ENCODE results near the gene RPUSD1. TPM values are rescaled to one million over a fixed set of nuclear protein-coding genes. Genes with fewer than 3 reads are reported as not detected.

Gene RPUSD1
- total and polyA plus RNA-seq, 4 donors, result 8.2 to 25.6 (median 23.5) TPM

- Histone ChIP-seq H3K27ac (ENCODE audit: low read depth in 1 of 2, low read length in 1 of 2) (no peak overlapping the region), H3K27me3 (ENCODE audit: control insufficient read depth in 3 of 3, insufficient read depth in 3 of 3, low read length in 2 of 3) (peaks cover 0 to 5% (median 0%) of the 10 kb centered on the region in 3 donors), H3K4me1 (ENCODE audit: control insufficient read depth in 5 of 5, insufficient read depth in 5 of 5, low read length in 5 of 5) (peaks cover 0 to 5% (median 0%) of the 10 kb centered on the region in 5 donors), H3K36me3 (ENCODE audit: control insufficient read depth in 4 of 4, insufficient read depth in 4 of 4, low read length in 4 of 4) (no peaks in the 10 kb centered on the region), H3K9me3 (ENCODE audit: control insufficient read depth in 4 of 4, insufficient read depth in 3 of 4, low read length in 3 of 4) (peaks cover 0 to 2% (median 0%) of the 10 kb centered on the region in 4 donors), H3K9ac (ENCODE audit: insufficient read depth in 1 of 2, low read length in 2 of 2) (no peak overlapping the region), H3K4me3 (no peak overlapping the region)
- ATAC-seq (ENCODE audit: insufficient read depth, low FRiP score) (no peak), DNase-seq (no peak)
- 73 to 88% methylated on average over 13 of the region's 13 CpGs for WGBS, 2 donors
- TF ChIP-seq, protein P1, sequence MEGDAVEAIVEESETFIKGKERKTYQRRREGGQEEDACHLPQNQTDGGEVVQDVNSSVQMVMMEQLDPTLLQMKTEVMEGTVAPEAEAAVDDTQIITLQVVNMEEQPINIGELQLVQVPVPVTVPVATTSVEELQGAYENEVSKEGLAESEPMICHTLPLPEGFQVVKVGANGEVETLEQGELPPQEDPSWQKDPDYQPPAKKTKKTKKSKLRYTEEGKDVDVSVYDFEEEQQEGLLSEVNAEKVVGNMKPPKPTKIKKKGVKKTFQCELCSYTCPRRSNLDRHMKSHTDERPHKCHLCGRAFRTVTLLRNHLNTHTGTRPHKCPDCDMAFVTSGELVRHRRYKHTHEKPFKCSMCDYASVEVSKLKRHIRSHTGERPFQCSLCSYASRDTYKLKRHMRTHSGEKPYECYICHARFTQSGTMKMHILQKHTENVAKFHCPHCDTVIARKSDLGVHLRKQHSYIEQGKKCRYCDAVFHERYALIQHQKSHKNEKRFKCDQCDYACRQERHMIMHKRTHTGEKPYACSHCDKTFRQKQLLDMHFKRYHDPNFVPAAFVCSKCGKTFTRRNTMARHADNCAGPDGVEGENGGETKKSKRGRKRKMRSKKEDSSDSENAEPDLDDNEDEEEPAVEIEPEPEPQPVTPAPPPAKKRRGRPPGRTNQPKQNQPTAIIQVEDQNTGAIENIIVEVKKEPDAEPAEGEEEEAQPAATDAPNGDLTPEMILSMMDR (IDR thresholded peaks at IDR 0.05; ENCODE audit: control extremely low read depth, extremely low read depth), result no peak
Measured at GRCh38 chr16:779561-779960, 8.6 kb downstream of the RPUSD1 start.

- TF ChIP-seq, protein P1 (IDR thresholded peaks at IDR 0.05; ENCODE audit: control extremely low read depth, extremely low read depth), result no peak
- no peak overlapping the region for H3K4me3 ChIP-seq
- peaks cover 0 to 5% (median 0%) of the 10 kb centered on the region in 5 donors for H3K4me1 ChIP-seq (ENCODE audit: control insufficient read depth in 5 of 5, insufficient read depth in 5 of 5, low read length in 5 of 5)
- H3K27ac ChIP-seq (ENCODE audit: low read depth in 1 of 2, low read length in 1 of 2), result no peak overlapping the region
- H3K9ac ChIP-seq (ENCODE audit: insufficient read depth in 1 of 2, low read length in 2 of 2), result no peak overlapping the region
- peaks cover 0 to 2% (median 0%) of the 10 kb centered on the region in 4 donors for H3K9me3 ChIP-seq (ENCODE audit: control insufficient read depth in 4 of 4, insufficient read depth in 3 of 4, low read length in 3 of 4)
- no peaks in the 10 kb centered on the region for H3K36me3 ChIP-seq (ENCODE audit: control insufficient read depth in 4 of 4, insufficient read depth in 4 of 4, low read length in 4 of 4)
- ATAC-seq (ENCODE audit: insufficient read depth, low FRiP score) (no peak), DNase-seq (no peak)
- H3K27me3 ChIP-seq (ENCODE audit: control insufficient read depth in 3 of 3, insufficient read depth in 3 of 3, low read length in 2 of 3), result peaks cover 0 to 5% (median 0%) of the 10 kb centered on the region in 3 donors
- 79 to 87% methylated on average over 6 of the region's 6 CpGs for WGBS, 2 donors
Measured at GRCh38 chr16:778909-779527, 9.2 kb downstream of the RPUSD1 start.

DNA sequence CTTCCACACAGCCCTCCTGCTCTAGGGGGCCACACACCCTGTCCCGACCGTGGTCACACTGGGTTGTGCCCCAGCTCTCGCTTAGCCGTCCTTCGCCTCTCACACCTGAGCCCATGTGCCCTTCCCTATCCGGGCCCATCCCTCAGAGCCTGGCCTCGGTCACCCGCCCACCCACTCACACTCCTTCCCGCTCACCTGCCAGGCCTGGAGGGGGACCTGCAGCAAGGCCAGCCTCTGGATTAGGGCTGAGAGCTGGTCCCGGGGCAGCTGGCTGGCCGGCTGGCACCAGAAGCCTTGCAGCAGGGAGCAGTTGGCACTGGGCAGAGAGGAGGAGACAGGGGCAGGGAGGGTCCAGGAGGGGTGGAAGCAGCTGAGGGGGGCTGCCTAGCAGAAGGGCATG lies 9.7 kb downstream of the RPUSD1 start:
- Histone ChIP-seq H3K27me3 (ENCODE audit: control insufficient read depth in 3 of 3, insufficient read depth in 3 of 3, low read length in 2 of 3) (peaks cover 0 to 5% (median 0%) of the 10 kb centered on the region in 3 donors), H3K27ac (ENCODE audit: low read depth in 1 of 2, low read length in 1 of 2) (no peak overlapping the region), H3K36me3 (ENCODE audit: control insufficient read depth in 4 of 4, insufficient read depth in 4 of 4, low read length in 4 of 4) (no peaks in the 10 kb centered on the region), H3K4me1 (ENCODE audit: control insufficient read depth in 5 of 5, insufficient read depth in 5 of 5, low read length in 5 of 5) (peaks cover 0 to 2% (median 0%) of the 10 kb centered on the region in 5 donors), H3K9me3 (ENCODE audit: control insufficient read depth in 4 of 4, insufficient read depth in 3 of 4, low read length in 3 of 4) (peaks cover 0 to 2% (median 0%) of the 10 kb centered on the region in 4 donors), H3K9ac (ENCODE audit: insufficient read depth in 1 of 2, low read length in 2 of 2) (no peak overlapping the region), H3K4me3 (no peak overlapping the region)
- ATAC-seq (ENCODE audit: insufficient read depth, low FRiP score) (no peak), DNase-seq (no peak)
- TF ChIP-seq, protein P1 (IDR thresholded peaks at IDR 0.05; ENCODE audit: control extremely low read depth, extremely low read depth), result no peak
- 76 to 84% methylated on average over 11 of the region's 11 CpGs for WGBS, 2 donors

Data from lung (tissue), 12 donors.